Osteoblast (primary cell): ENCODE measurements around the gene RBM27. TPM values are rescaled to one million over a fixed set of nuclear protein-coding genes. Genes with fewer than 3 reads are reported as not detected.

Source experiments
- DNase-seq: peaks from one replicate; pipeline ENCODE4 v3.0.0; 2011; ENCODE audit warnings: low spot score, mixed read lengths; ENCODE audit not compliant: insufficient read length; ENCODE audit errors: missing footprints
- H2AFZ ChIP-seq: 2 replicates; pipeline ENCODE4 v1.6.0; 2011; ENCODE audit warnings: mild to moderate bottlenecking, low read length
- H3K27ac ChIP-seq: 2 replicates; pipeline ENCODE4 v1.5.1; 2011; ENCODE audit warnings: mild to moderate bottlenecking, low read depth, low read length, moderate library complexity
- H3K27me3 ChIP-seq: 2 replicates; pipeline ENCODE4 v1.6.0; 2012; ENCODE audit warnings: mild to moderate bottlenecking, control low read depth, inconsistent platforms, low read length, moderate library complexity; ENCODE audit not compliant: insufficient read depth
- H3K36me3 ChIP-seq: 2 replicates; pipeline ENCODE4 v1.5.1; 2011; ENCODE audit warnings: mild to moderate bottlenecking, low read length, control low read depth, moderate library complexity; ENCODE audit not compliant: insufficient read depth
- H3K4me1 ChIP-seq: 2 replicates; pipeline ENCODE4 v1.5.1; 2011; ENCODE audit warnings: mild to moderate bottlenecking, low read length, control low read depth, moderate library complexity; ENCODE audit not compliant: insufficient read depth
- H3K4me2 ChIP-seq: 2 replicates; pipeline ENCODE4 v1.6.0; 2011; ENCODE audit warnings: mild to moderate bottlenecking, low read length; ENCODE audit not compliant: insufficient read depth
- H3K4me3 ChIP-seq: fragments of 200-600 bp; sonication (generic); 3 replicates; pipeline ENCODE4 v1.5.1; 2012; ENCODE audit warnings: mild to moderate bottlenecking, low read length, inconsistent platforms; ENCODE audit not compliant: insufficient read depth
- H3K79me2 ChIP-seq: 2 replicates; pipeline ENCODE4 v1.6.0; 2012; ENCODE audit warnings: mild to moderate bottlenecking, low read length, control low read depth, inconsistent platforms; ENCODE audit not compliant: insufficient read depth
- H3K9me3 ChIP-seq: 2 replicates; pipeline ENCODE4 v1.5.1; 2011; ENCODE audit warnings: low read depth, low read length, control low read depth
- H4K20me1 ChIP-seq: 2 replicates; pipeline ENCODE4 v1.6.0; 2012; ENCODE audit warnings: mild to moderate bottlenecking, low read length, control low read depth; ENCODE audit not compliant: insufficient read depth
- CTCF ChIP-seq: IDR thresholded peaks from 2 replicates; pipeline ENCODE4 v1.5.1; 2011; ENCODE audit warnings: mild to moderate bottlenecking, low read depth, low read length, moderate library complexity; ENCODE audit errors: extremely low read depth
- total RNA-seq: library from RNA; depleted of rRNA; stranded (reverse); fragments of >200 nt; gene quantifications from 2 replicates; pipeline ENCODE4 v1.2.3, GENCODE V29; 2012

RBM27 gene
- total RNA-seq: 22.1 and 28.0 TPM in 2 replicates

GRCh38 chr5:146203011-146203871, at the start of gene RBM27:
TSS of gene RBM27 (plus strand) at chr5:146203605. CDS start at chr5:146203766, 161 bp downstream.
- Histone ChIP-seq H3K9me3 (no peaks in the 10 kb centered on the region), H3K79me2 (peaks cover 46% of the 10 kb centered on the region), H3K4me3 (peak within 1 kb of the TSS; percentile 99), H4K20me1 (peaks cover 14% of the 10 kb centered on the region), H3K36me3 (no peaks in the 10 kb centered on the region), H3K27ac (peak within 1 kb of the TSS; percentile 93), H3K4me1 (peaks cover 20% of the 10 kb centered on the region), H3K27me3 (no peaks in the 10 kb centered on the region), H3K4me2 (peak within 1 kb of the TSS; percentile 96), H2AFZ (peak within 1 kb of the TSS; percentile 96)
- no peak for TF ChIP-seq CTCF
- DNase-seq: peak; percentile 99

DNA sequence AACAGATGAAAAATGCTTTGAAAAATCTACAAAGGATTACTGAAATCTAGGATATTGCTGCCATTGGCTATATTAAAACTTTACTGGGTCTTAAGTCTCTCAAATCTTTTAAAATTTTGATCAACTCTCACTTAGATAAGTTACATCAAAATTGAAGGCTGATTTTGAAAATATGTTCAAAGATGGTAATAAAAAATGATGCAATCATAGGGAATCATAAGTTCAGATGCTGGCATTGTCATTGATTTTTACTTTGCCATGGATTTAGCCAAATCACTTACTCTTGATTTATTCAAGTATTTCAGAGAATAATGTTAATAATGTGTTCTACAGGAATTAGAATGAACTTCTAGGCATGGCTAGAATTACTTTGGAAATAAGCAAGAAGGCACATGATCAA, 45.1 kb upstream of the RBM27 start:
- no peak for TF ChIP-seq CTCF
- Histone ChIP-seq H2AFZ (no peak overlapping the region), H3K79me2 (no peaks in the 10 kb centered on the region), H3K4me2 (no peak overlapping the region), H3K4me3 (no peak overlapping the region), H3K9me3 (no peaks in the 10 kb centered on the region), H3K4me1 (no peaks in the 10 kb centered on the region), H3K27ac (no peak overlapping the region), H3K27me3 (no peaks in the 10 kb centered on the region), H4K20me1 (no peaks in the 10 kb centered on the region), H3K36me3 (peaks cover 79% of the 10 kb centered on the region)
- DNase-seq: peak; percentile 23

GRCh38 chr5:146164382-146164781, 39.0 kb upstream of the RBM27 start:
- TF ChIP-seq CTCF: no peak
- DNase-seq: no peak
- Histone ChIP-seq H3K9me3 (no peaks in the 10 kb centered on the region), H3K4me1 (no peaks in the 10 kb centered on the region), H2AFZ (no peak overlapping the region), H3K4me2 (no peak overlapping the region), H3K36me3 (peaks cover 70% of the 10 kb centered on the region), H4K20me1 (no peaks in the 10 kb centered on the region), H3K27me3 (no peaks in the 10 kb centered on the region), H3K79me2 (peaks cover 2% of the 10 kb centered on the region), H3K4me3 (no peak overlapping the region), H3K27ac (no peak overlapping the region)

GRCh38 chr5:146165460-146165859, 37.9 kb upstream of the RBM27 start:
- Histone ChIP-seq H2AFZ (no peak overlapping the region), H3K4me1 (no peaks in the 10 kb centered on the region), H3K4me2 (no peak overlapping the region), H3K27me3 (no peaks in the 10 kb centered on the region), H4K20me1 (no peaks in the 10 kb centered on the region), H3K36me3 (peaks cover 67% of the 10 kb centered on the region), H3K4me3 (no peak overlapping the region), H3K79me2 (peaks cover 2% of the 10 kb centered on the region), H3K9me3 (no peaks in the 10 kb centered on the region), H3K27ac (no peak overlapping the region)
- no peak for TF ChIP-seq CTCF
- no peak for DNase-seq
